HepG2 (cell line): Measurements from ENCODE around the gene MSANTD4.

Source experiments
- CTCF ChIP-seq: sonication (generic); formaldehyde crosslinking; IDR thresholded peaks from 2 replicates; pipeline ENCODE4 v1.5.0; 2020; ENCODE audit warnings: mild to moderate bottlenecking, missing genetic modification reagents, moderate library complexity
- KDM1A ChIP-seq: IDR thresholded peaks from 2 replicates; pipeline ENCODE4 v1.6.1; 2016; ENCODE audit warnings: missing compliant biosample characterization
- PHF21A ChIP-seq: sonication (generic); formaldehyde crosslinking; IDR thresholded peaks from 2 replicates; pipeline ENCODE4 v1.5.0; 2020; ENCODE audit warnings: mild to moderate bottlenecking, missing genetic modification reagents
- POLR2AphosphoS5 ChIP-seq: IDR thresholded peaks from 2 replicates; pipeline ENCODE4 v1.6.1; 2012; ENCODE audit warnings: low read depth, low read length
- RAD21 ChIP-seq: fragments of 450-650 bp; formaldehyde crosslinking; IDR thresholded peaks from 2 replicates; pipeline ENCODE4 v1.5.0; 2020; ENCODE audit warnings: mild to moderate bottlenecking
- SMAD1 ChIP-seq: sonication (generic); formaldehyde crosslinking; IDR thresholded peaks from 2 replicates; pipeline ENCODE4 v1.4.0; 2020; ENCODE audit warnings: missing genetic modification reagents, low read depth, mild to moderate bottlenecking, borderline replicate concordance
- YY1 ChIP-seq: IDR thresholded peaks from 2 replicates; pipeline ENCODE4 v1.6.1; 2011; ENCODE audit warnings: low read length, low read depth, moderate library complexity, mild to moderate bottlenecking; ENCODE audit not compliant: insufficient read depth, insufficient replicate concordance
- ZNF143 ChIP-seq: sonication (generic); formaldehyde crosslinking; IDR thresholded peaks from 2 replicates; pipeline ENCODE4 v1.4.0; 2020; ENCODE audit warnings: missing genetic modification reagents
- ZNF350 ChIP-seq: sonication (generic); formaldehyde crosslinking; IDR thresholded peaks from 2 replicates; pipeline ENCODE4 v1.4.0; 2020; ENCODE audit warnings: mild to moderate bottlenecking, low read depth, missing genetic modification reagents, borderline replicate concordance
- TF ChIP-seq, protein P1 (sequence below): sonication (generic); formaldehyde crosslinking; IDR thresholded peaks from 2 replicates; pipeline ENCODE4 v1.4.0; 2020; ENCODE audit warnings: missing genetic modification reagents

- TF ChIP-seq POLR2AphosphoS5 (no peak), RAD21 (CRISPR knock-in tag) (no peak), CTCF (CRISPR knock-in tag) (no peak), ZNF350 (CRISPR knock-in tag) (no peak), YY1 (no peak), PHF21A (no peak), SMAD1 (CRISPR knock-in tag) (no peak), ZNF143 (no peak), KDM1A (CRISPR knock-in tag) (no peak)
- TF ChIP-seq, protein P1, sequence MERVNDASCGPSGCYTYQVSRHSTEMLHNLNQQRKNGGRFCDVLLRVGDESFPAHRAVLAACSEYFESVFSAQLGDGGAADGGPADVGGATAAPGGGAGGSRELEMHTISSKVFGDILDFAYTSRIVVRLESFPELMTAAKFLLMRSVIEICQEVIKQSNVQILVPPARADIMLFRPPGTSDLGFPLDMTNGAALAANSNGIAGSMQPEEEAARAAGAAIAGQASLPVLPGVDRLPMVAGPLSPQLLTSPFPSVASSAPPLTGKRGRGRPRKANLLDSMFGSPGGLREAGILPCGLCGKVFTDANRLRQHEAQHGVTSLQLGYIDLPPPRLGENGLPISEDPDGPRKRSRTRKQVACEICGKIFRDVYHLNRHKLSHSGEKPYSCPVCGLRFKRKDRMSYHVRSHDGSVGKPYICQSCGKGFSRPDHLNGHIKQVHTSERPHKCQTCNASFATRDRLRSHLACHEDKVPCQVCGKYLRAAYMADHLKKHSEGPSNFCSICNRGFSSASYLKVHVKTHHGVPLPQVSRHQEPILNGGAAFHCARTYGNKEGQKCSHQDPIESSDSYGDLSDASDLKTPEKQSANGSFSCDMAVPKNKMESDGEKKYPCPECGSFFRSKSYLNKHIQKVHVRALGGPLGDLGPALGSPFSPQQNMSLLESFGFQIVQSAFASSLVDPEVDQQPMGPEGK (CRISPR knock-in tag): no peak
These were observed 39.3 kb upstream of the MSANTD4 start for GRCh38 chr11:106061249-106061784.
